ENCODE measurements around the gene ZNF717. TPM values are rescaled to one million over a fixed set of nuclear protein-coding genes. Genes with fewer than 3 reads are reported as not detected.
"Not testable (repeated sequence)": the region's sequence is repeated elsewhere in the genome, so short reads cannot be mapped to it uniquely, and the experiment has no call there.

The ZNF717 gene
- total and polyA plus RNA-seq, 2 donors (not counting 1 experiment from before 2014, with no cell fraction given), result 8.1 to 17.3 TPM

DNA sequence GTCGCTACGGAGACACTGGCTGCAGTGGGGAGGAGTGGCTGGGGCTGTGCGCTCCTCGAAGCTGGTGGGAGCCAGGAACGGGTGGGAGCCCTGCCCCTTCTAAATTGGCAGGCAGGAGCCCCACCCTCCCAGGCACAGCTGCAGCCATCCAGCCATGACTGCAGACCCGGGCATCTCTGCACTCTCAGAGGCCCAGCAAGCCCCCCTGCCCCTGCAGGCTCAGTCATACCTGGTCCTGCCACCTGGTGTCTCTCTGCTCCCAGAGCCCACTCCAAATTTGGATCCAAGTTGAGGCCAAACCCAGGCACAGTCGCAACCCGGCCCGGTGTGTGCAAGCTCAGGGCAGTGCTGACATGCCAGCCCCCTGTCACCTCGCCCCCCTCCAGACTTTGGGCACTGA is 13.7 kb downstream of the ZNF717 start:
- peaks cover 0 to 13% of the 10 kb centered on the region in 2 experiments for H3K36me3 ChIP-seq (replicated peaks in 1 of 2; ENCODE audit: control extremely low read depth in 1 of 2, control insufficient read depth in 1 of 2, extremely low read depth in 1 of 2, insufficient read depth in 2 of 2, low read length in 1 of 2)
- H3K4me3 ChIP-seq (ENCODE audit: control extremely low read depth in 1 of 5, extremely low read depth in 1 of 5, insufficient read depth in 1 of 5, low read depth in 2 of 5, low read length in 4 of 5); CTCF ChIA-PET; intact Hi-C loops (cut with micrococcal nuclease); ATAC-seq (ENCODE audit: low read depth); H3K27ac Mint-ChIP-seq; H3K9me3 Mint-ChIP-seq (ENCODE audit: insufficient read depth); DNase-seq; H3K4me2 ChIP-seq (replicated peaks; ENCODE audit: low read depth, low read length, poor library complexity, severe bottlenecking); H3K9ac ChIP-seq (ENCODE audit: low read length); H3K27ac ChIP-seq (ENCODE audit: low read length in 2 of 2); H3K4me3 Mint-ChIP-seq; H3K4me1 ChIP-seq (ENCODE audit: control insufficient read depth in 2 of 2, insufficient read depth in 2 of 2, low read length in 2 of 2); H4K20me1 ChIP-seq (ENCODE audit: control insufficient read depth, insufficient read depth, low read length, poor library complexity, severe bottlenecking); H3K27me3 ChIP-seq (replicated peaks in 1 of 4; ENCODE audit: control extremely low read depth in 1 of 4, control insufficient read depth in 3 of 4, insufficient read depth in 4 of 4, low read length in 3 of 4); H3K4me1 Mint-ChIP-seq; POLR2A ChIA-PET; H3K27me3 Mint-ChIP-seq; H2AFZ ChIP-seq (ENCODE audit: insufficient read depth, low read depth, low read length, poor library complexity, severe bottlenecking): not testable (repeated sequence)
- H3K79me2 ChIP-seq (ENCODE audit: control insufficient read depth, insufficient read depth, low read length), result peaks cover 61% of the 10 kb centered on the region
- H3K9me3 ChIP-seq (ENCODE audit: control extremely low read depth in 1 of 3, control insufficient read depth in 2 of 3, insufficient read depth in 1 of 3, low read length in 2 of 3), result peaks cover 0 to 56% (median 13%) of the 10 kb centered on the region in 3 donors
- WGBS (ENCODE audit: insufficient coverage), result 93% methylated on average over 10 of the region's 10 CpGs

DNA sequence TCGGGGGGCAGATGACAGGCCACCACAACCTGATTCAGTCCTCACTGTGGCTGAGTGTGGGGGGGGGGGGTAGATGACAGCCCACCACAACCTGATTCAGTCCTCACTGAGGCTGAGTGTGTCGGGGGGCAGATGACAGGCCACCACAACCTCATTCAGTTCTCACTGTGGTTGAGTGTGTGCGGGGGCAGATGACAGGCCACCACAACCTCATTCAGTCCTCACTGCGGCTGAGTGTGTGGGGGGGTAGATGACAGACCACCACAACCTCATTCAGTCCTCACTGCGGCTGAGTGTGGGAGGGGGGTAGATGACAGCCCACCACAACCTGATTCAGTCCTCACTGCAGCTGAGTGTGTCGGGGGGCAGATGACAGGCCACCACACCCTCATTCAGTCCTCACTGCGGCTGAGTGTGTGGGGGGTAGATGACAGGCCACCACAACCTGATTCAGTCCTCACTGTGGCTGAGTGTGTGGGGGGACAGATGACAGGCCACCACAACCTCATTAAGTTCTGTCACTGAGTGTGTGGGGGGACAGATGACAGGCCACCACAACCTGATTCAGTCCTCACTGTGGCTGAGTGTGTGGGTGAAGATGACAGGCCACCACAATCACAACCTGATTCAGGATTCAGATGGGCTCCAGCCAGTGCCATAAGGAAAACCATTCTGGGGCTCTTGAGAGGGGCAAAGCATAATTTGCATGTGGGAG is 16.9 kb downstream of the ZNF717 start:
- Histone ChIP-seq H3K9me3 (ENCODE audit: control extremely low read depth in 1 of 3, control insufficient read depth in 2 of 3, insufficient read depth in 1 of 3, low read length in 2 of 3) (peaks cover 1 to 63% (median 20%) of the 10 kb centered on the region in 3 donors), H3K79me2 (ENCODE audit: control insufficient read depth, insufficient read depth, low read length) (peaks cover 60% of the 10 kb centered on the region), H2AFZ (ENCODE audit: insufficient read depth, low read depth, low read length, poor library complexity, severe bottlenecking) (no peak overlapping the region), H3K4me3 (ENCODE audit: control extremely low read depth in 1 of 5, extremely low read depth in 1 of 5, insufficient read depth in 1 of 5, low read depth in 2 of 5, low read length in 4 of 5) (no peak overlapping the region), H3K27ac (ENCODE audit: low read length in 2 of 2) (no peak overlapping the region), H3K4me1 (ENCODE audit: control insufficient read depth in 2 of 2, insufficient read depth in 2 of 2, low read length in 2 of 2) (no peaks in the 10 kb centered on the region), H3K36me3 (replicated peaks in 1 of 2; ENCODE audit: control extremely low read depth in 1 of 2, control insufficient read depth in 1 of 2, extremely low read depth in 1 of 2, insufficient read depth in 2 of 2, low read length in 1 of 2) (peaks cover 0 to 18% of the 10 kb centered on the region in 2 experiments), H3K4me2 (replicated peaks; ENCODE audit: low read depth, low read length, poor library complexity, severe bottlenecking) (no peak overlapping the region), H3K9ac (ENCODE audit: low read length) (no peak overlapping the region), H3K27me3 (replicated peaks in 1 of 4; ENCODE audit: control extremely low read depth in 1 of 4, control insufficient read depth in 3 of 4, insufficient read depth in 4 of 4, low read length in 3 of 4) (no peaks in the 10 kb centered on the region), H4K20me1 (ENCODE audit: control insufficient read depth, insufficient read depth, low read length, poor library complexity, severe bottlenecking) (no peaks in the 10 kb centered on the region)
- no peak overlapping the region for H3K27ac Mint-ChIP-seq
- CTCF ChIA-PET, result no interaction called here
- intact Hi-C loops (cut with micrococcal nuclease), result no loop called here
- H3K4me1 Mint-ChIP-seq, result no peaks in the 10 kb centered on the region
- WGBS (ENCODE audit: insufficient coverage), result no CpG with 5 or more reads among the region's 7 CpGs
- no peak for ATAC-seq (ENCODE audit: low read depth)
- POLR2A ChIA-PET, result no interaction called here
- no peak for TF ChIP-seq EZH2 (IDR thresholded peaks at IDR 0.05; ENCODE audit: borderline replicate concordance, insufficient read depth, low read depth, low read length, poor library complexity, severe bottlenecking)
- TF ChIP-seq, protein P1, sequence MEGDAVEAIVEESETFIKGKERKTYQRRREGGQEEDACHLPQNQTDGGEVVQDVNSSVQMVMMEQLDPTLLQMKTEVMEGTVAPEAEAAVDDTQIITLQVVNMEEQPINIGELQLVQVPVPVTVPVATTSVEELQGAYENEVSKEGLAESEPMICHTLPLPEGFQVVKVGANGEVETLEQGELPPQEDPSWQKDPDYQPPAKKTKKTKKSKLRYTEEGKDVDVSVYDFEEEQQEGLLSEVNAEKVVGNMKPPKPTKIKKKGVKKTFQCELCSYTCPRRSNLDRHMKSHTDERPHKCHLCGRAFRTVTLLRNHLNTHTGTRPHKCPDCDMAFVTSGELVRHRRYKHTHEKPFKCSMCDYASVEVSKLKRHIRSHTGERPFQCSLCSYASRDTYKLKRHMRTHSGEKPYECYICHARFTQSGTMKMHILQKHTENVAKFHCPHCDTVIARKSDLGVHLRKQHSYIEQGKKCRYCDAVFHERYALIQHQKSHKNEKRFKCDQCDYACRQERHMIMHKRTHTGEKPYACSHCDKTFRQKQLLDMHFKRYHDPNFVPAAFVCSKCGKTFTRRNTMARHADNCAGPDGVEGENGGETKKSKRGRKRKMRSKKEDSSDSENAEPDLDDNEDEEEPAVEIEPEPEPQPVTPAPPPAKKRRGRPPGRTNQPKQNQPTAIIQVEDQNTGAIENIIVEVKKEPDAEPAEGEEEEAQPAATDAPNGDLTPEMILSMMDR (IDR thresholded peaks at IDR 0.05), result no peak
- H3K4me3 Mint-ChIP-seq, result no peak overlapping the region
- no peak for DNase-seq
- H3K9me3 Mint-ChIP-seq (ENCODE audit: insufficient read depth), result peaks cover 13% of the 10 kb centered on the region
- no peaks in the 10 kb centered on the region for H3K27me3 Mint-ChIP-seq
